Transverse colon (tissue), 4 donors: Measurements from ENCODE around the gene INAFM2. TPM values are rescaled to one million over a fixed set of nuclear protein-coding genes. Genes with fewer than 3 reads are reported as not detected.

Source experiments
- DNase-seq: peaks from one replicate; pipeline ENCODE4 v3.0.0-alpha.2; 2019
- H3K27ac ChIP-seq, 4 donors: fragments of 200-600 bp; sonication (generic); 2 replicates each; pipeline ENCODE4 v1.5.1; 2016 to 2018; ENCODE audit warnings: inconsistent platforms in 4 of 4
- H3K27me3 ChIP-seq: fragments of 200-600 bp; sonication (generic); 2 replicates; pipeline ENCODE4 v1.5.1; 2017; ENCODE audit warnings: inconsistent platforms
- H3K36me3 ChIP-seq, 4 donors: fragments of 200-600 bp; sonication (generic); 2 replicates each; pipeline ENCODE4 v1.5.1; 2017 to 2019; ENCODE audit warnings: inconsistent platforms in 4 of 4
- H3K4me1 ChIP-seq, 4 donors: fragments of 200-600 bp; sonication (generic); 2 replicates each; pipeline ENCODE4 v1.5.1; 2017 to 2020; ENCODE audit warnings: inconsistent platforms in 4 of 4
- H3K4me3 ChIP-seq, 4 donors: fragments of 200-600 bp; sonication (generic); 1 replicate in 1 of 4; 2 replicates in 3 of 4; pipeline versions ENCODE4 v1.5.1 to v1.6.1; 2017 to 2019; ENCODE audit warnings: inconsistent platforms in 4 of 4
- H3K9me3 ChIP-seq, 2 donors: fragments of 200-600 bp; sonication (generic); 2 replicates each; pipeline ENCODE4 v1.5.1; 2017 to 2019; ENCODE audit warnings: inconsistent platforms in 2 of 2
- EP300 ChIP-seq: sonication (generic); formaldehyde crosslinking; IDR thresholded peaks from one replicate; pipeline ENCODE4 v1.6.1; 2017; ENCODE audit warnings: antibody characterized with exemption, low read depth
- POLR2A ChIP-seq: fragments of 450-650 bp; IDR thresholded peaks from one replicate; pipeline ENCODE4 v1.6.1; 2016; ENCODE audit warnings: antibody characterized with exemption, mild to moderate bottlenecking, moderate library complexity
- POLR2AphosphoS5 ChIP-seq, 3 donors: sonication (generic); formaldehyde crosslinking; IDR thresholded peaks; one replicate each; pipeline ENCODE4 v1.6.1; 2016; ENCODE audit warnings: antibody characterized with exemption in 3 of 3
- WGBS, 2 donors: methylation state at CpG; one replicate each; pipeline ENCODE4 v1.1.5; 2018; ENCODE audit warnings: low coverage in 1 of 2; 5-methylcytosine and 5-hydroxymethylcytosine counted together
- in situ Hi-C, 4 donors: fragments of 200-750 bp; cut with MboI; loops; one replicate each; pipeline versions ENCODE4 v1.15.0 to v1.15.1; 2017; ENCODE audit warnings: low sequenced_read_pairs in 3 of 4, low pct_ligation_motif_present in 1 of 4, low pct_unique_long_range_greater_than_20kb in 1 of 4
- intact Hi-C: fragments of 100-400 bp; cut with DNase I; formaldehyde crosslinking; loops from one replicate; pipeline ENCODE4 v1.15.1; 2023; ENCODE audit warnings: low total_unique reads
- total RNA-seq, 4 donors: library from RNA; depleted of rRNA; stranded (reverse); fragments of >200 nt; gene quantifications; one replicate each; pipeline ENCODE4 v1.1.0, GENCODE V29; 2016
- TF ChIP-seq, protein P1 (sequence below), 5 experiments: fragments of 200-600 bp in 3 of 5; fragments of 450-650 bp in 2 of 5; sonication (generic) in 3 of 5; IDR thresholded peaks; 1 replicate in 2 of 5; 2 replicates in 3 of 5; pipeline ENCODE4 v1.5.1; 2016 to 2017; ENCODE audit warnings: antibody characterized with exemption in 5 of 5, inconsistent platforms in 3 of 5, mild to moderate bottlenecking in 2 of 5, moderate library complexity in 1 of 5

INAFM2 gene
- total RNA-seq, result 10 to 100 TPM; 14.5 to 62.1 (median 19.4) TPM

DNA sequence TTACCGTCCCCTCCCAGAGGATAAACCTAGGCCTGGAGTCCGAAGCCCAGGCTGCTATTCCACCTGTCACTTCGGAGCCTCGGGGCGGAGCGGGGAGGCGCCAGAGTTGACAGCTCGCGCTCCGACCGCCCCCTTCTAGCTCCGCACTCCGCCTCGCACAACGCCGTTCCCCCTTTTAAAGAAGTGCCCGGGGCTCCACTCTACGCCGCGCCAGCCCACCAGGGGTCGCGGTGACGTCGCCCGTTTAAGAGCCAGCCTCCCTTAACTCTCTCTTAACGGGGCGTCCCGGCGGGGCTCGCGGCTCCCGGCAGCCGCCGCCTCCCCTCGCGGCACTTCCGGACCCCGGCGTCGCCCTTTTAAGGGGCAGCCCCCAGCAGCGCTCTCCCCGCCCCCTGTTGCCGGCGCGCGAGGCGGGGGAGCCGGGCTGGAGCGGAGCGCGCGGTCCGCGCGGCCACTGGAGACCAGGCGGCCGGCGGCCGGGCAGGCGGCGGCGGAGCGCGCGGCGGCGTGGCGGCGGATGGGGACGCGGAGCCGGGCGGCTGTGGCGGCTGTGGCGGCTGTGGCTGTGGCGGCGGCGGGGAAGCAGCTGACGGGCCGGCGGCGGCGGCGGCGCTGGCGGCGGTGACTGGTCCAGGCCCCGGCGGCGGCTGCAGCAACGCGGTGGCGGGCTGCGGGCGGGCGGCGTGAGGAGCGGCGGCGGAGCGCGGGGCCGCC lies at the start of gene INAFM2:
Gene INAFM2 (plus strand): TSS at position 454 of the 714 bp plus-strand sequence. CDS start 364 bp downstream, outside the sequence.
- H3K27ac ChIP-seq, result peak within 1 kb of the TSS; percentile 89 to 98 (median 96)
- WGBS, 2 donors, result 0% methylated on average over 56 of the region's 103 CpGs; no CpG with 5 or more reads in 1 of the 2 donors
- no peaks in the 10 kb centered on the region for H3K36me3 ChIP-seq
- H3K27me3 ChIP-seq, result no peaks in the 10 kb centered on the region
- H3K4me1 ChIP-seq, result peaks cover 0 to 43% (median 20%) of the 10 kb centered on the region in 4 donors
- peak within 1 kb of the TSS; percentile 41 to 91 (median 78) for H3K4me3 ChIP-seq
- TF ChIP-seq POLR2A (no peak), POLR2AphosphoS5 (IDR thresholded peaks at IDR 0.05) (peak; percentile 34 to 61 (median 40)), EP300 (peak; percentile 42)
- TF ChIP-seq, protein P1, sequence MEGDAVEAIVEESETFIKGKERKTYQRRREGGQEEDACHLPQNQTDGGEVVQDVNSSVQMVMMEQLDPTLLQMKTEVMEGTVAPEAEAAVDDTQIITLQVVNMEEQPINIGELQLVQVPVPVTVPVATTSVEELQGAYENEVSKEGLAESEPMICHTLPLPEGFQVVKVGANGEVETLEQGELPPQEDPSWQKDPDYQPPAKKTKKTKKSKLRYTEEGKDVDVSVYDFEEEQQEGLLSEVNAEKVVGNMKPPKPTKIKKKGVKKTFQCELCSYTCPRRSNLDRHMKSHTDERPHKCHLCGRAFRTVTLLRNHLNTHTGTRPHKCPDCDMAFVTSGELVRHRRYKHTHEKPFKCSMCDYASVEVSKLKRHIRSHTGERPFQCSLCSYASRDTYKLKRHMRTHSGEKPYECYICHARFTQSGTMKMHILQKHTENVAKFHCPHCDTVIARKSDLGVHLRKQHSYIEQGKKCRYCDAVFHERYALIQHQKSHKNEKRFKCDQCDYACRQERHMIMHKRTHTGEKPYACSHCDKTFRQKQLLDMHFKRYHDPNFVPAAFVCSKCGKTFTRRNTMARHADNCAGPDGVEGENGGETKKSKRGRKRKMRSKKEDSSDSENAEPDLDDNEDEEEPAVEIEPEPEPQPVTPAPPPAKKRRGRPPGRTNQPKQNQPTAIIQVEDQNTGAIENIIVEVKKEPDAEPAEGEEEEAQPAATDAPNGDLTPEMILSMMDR (IDR thresholded peaks at IDR 0.05), result peak; percentile 60 to 83 (median 75)
- no peaks in the 10 kb centered on the region for H3K9me3 ChIP-seq
- intact Hi-C loops (loop anchor here (1.0 to 10.0 kb wide), 2 partner anchors 17 to 219 kb away; partner anchors contain the start of genes BMF and CCDC9B), in situ Hi-C loops (loop anchor here in 1 of 4 donors (25.0 kb wide), 1 partner anchor 89 kb away; the partner anchor contains the start of gene IVD)
- peak; percentile 90 for DNase-seq

DNA sequence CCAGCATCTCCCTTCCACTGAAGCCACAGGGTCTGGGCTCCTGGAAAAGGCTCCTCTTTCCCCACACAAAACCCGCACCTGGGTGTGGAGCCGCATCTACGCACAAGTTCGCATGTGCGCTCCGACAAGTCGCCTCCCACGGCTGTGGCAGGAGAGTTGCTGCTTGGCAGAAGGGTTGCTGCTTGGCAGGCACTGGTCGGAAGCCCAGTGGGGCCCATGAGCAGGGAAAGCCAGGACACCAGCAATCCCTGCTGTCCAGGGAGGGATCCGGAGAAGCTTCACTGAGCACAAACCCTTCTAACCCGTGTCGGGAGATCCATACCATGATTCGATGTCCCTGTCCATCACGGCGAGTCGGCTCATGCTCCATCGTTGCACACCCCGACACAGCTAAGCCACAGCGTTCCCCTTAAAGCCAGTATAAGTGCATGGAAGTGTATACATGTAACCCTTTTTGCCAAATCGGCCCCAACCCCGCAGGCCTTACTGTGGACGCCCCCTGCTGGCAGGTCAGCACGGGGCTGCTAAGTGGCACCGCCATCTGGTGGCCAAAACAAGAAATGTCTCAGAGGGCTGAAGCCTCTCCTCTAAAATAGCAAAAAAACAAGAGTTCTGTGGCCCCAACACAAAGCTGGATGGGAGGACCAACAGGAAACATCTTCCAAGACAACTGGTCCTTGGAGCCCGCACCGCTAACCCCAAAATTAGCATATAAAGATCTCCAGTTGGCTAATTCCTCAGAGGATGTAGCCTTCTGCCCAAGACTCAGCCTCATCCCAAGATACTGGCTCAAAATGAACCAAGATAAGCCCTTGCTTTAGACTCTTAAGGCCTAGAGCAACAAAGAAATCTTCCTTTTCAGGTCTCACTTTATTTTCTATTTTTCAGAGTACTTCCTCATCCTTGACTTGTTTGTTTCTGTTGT lies 48.9 kb upstream of the INAFM2 start:
- no peaks in the 10 kb centered on the region for H3K36me3 ChIP-seq
- no peak overlapping the region for H3K27ac ChIP-seq
- H3K27me3 ChIP-seq, result peaks cover 9% of the 10 kb centered on the region
- DNase-seq, result peak; percentile 86
- WGBS, 2 donors, result 0 to 55% methylated on average over 4 to 26 of the region's 26 CpGs
- no peak for TF ChIP-seq POLR2AphosphoS5 (IDR thresholded peaks at IDR 0.05)
- TF ChIP-seq EP300, result no peak
- no peak for TF ChIP-seq POLR2A
- TF ChIP-seq, protein P1 (IDR thresholded peaks at IDR 0.05), result peak; percentile 100
- in situ Hi-C loops, result loop anchor here (5.0 to 25.0 kb wide), 4 partner anchors 52 to 237 kb away; partner anchors contain the start of gene SRP14 (in 1 of the 4)
- H3K4me1 ChIP-seq, result peaks cover 0 to 5% (median 3%) of the 10 kb centered on the region in 4 donors
- H3K4me3 ChIP-seq, result no peak overlapping the region
- intact Hi-C loops, result loop anchor here (2.0 kb wide), 1 partner anchor 56 kb away; no protein-coding TSS in a partner anchor
- no peaks in the 10 kb centered on the region for H3K9me3 ChIP-seq

DNA sequence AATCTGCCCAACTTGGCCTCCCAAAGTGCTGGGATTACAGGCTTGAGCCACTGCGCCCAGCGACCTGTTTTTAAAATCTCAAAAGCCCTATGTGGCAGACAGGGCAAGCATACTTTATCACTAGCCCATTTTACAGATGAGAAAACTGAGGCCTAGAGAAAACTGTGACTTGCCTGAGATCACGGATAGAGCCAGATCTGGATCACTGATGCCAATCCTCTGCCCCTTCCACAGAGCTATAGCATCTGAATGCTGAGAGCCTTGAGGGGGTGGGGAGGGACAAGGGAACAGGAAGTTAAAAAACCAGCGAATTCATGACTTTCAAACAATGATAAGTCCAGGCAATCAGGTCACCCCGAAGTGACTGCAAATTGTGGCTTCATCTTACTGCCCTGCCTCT lies 48.0 kb upstream of the INAFM2 start:
- Histone ChIP-seq H3K27ac (no peak overlapping the region), H3K27me3 (peaks cover 18% of the 10 kb centered on the region), H3K9me3 (no peaks in the 10 kb centered on the region), H3K4me1 (peaks cover 0 to 10% (median 8%) of the 10 kb centered on the region in 4 donors), H3K36me3 (no peaks in the 10 kb centered on the region), H3K4me3 (no peak overlapping the region)
- intact Hi-C loops, result loop anchor here (2.0 kb wide), 1 partner anchor 57 kb away; no protein-coding TSS in a partner anchor
- no peak for DNase-seq
- 80% methylated on average over 5 of the region's 5 CpGs; no CpG with 5 or more reads in 1 of the 2 donors for WGBS, 2 donors
- TF ChIP-seq POLR2AphosphoS5 (IDR thresholded peaks at IDR 0.05), result no peak
- TF ChIP-seq POLR2A, result no peak
- TF ChIP-seq, protein P1 (IDR thresholded peaks at IDR 0.05), result no peak
- TF ChIP-seq EP300, result no peak
- in situ Hi-C loops, result loop anchor here in 3 of 4 donors (10.0 kb wide), 1 partner anchor 231 kb away; no protein-coding TSS in a partner anchor
